ENCODE results near the gene SLC16A10.

DNA sequence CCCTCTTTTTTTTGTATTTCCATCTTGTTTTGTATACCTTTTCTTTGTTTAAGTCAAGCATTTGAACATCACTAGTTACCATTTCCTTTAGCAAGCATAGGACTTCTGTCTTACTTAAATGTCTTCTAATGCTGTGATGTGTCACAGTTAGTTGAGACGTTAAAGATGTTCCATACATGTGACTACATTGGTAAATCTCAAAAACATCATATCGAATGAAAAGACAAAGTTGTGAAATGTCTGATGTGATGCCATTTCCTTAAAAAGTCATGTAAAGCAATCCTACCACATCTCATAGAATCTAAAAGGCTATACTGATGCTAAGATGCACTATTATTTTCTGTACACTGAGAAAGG lies 26.8 kb downstream of the SLC16A10 start:
- no peak for TF ChIP-seq NFRKB (IDR thresholded peaks at IDR 0.05)
- TF ChIP-seq FOXM1 (IDR thresholded peaks at IDR 0.05; ENCODE audit: borderline replicate concordance): no peak
- TF ChIP-seq ZNF384 (IDR thresholded peaks at IDR 0.05): no peak
- TF ChIP-seq L3MBTL2 (conservative IDR thresholded peaks at IDR 0.05): no peak
- no peak for TF ChIP-seq CTBP1 (IDR thresholded peaks at IDR 0.05; ENCODE audit: borderline replicate concordance)
- no peak for TF ChIP-seq SUZ12 (IDR thresholded peaks at IDR 0.05)
- no peak for TF ChIP-seq FOXK2 (IDR thresholded peaks at IDR 0.05)
- TF ChIP-seq BHLHE40 (IDR thresholded peaks at IDR 0.05; ENCODE audit: borderline replicate concordance): no peak
- no peak for TF ChIP-seq HDGF (IDR thresholded peaks at IDR 0.05; ENCODE audit: borderline replicate concordance)
- TF ChIP-seq, protein P1, sequence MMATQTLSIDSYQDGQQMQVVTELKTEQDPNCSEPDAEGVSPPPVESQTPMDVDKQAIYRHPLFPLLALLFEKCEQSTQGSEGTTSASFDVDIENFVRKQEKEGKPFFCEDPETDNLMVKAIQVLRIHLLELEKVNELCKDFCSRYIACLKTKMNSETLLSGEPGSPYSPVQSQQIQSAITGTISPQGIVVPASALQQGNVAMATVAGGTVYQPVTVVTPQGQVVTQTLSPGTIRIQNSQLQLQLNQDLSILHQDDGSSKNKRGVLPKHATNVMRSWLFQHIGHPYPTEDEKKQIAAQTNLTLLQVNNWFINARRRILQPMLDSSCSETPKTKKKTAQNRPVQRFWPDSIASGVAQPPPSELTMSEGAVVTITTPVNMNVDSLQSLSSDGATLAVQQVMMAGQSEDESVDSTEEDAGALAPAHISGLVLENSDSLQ (IDR thresholded peaks at IDR 0.05): no peak
- TF ChIP-seq LEF1 (IDR thresholded peaks at IDR 0.05; ENCODE audit: borderline replicate concordance): no peak
- no peak for TF ChIP-seq FOXA1 (IDR thresholded peaks at IDR 0.05)
